22Rv1 (cell line): ENCODE results near the gene INSL3.

Experiments used
- CTCF ChIP-seq: fragments of 450-650 bp; IDR thresholded peaks from 2 replicates; pipeline ENCODE4 v1.5.1; 2017; ENCODE audit warnings: mild to moderate bottlenecking
- ZFX ChIP-seq: fragments of 450-650 bp; IDR thresholded peaks from 2 replicates; pipeline ENCODE4 v1.6.1; 2017; ENCODE audit warnings: antibody characterized with exemption, borderline replicate concordance

- TF ChIP-seq CTCF (no peak), ZFX (no peak)
These were observed 9.6 kb downstream of the INSL3 start for GRCh38 chr19:17811681-17812080.
